IMR-90 (cell line): ENCODE data around the gene CYP19A1. TPM values are rescaled to one million over a fixed set of nuclear protein-coding genes. Genes with fewer than 3 reads are reported as not detected.

Experiments used
- ATAC-seq: fragments of 200-7000 bp; cut with Tn5 transposase; 2 replicates; pipeline ENCODE4 v1.9.1; 2020; ENCODE audit warnings: low read depth, mild to moderate bottlenecking, moderate library complexity
- BruUV-seq: library from RNA; stranded (reverse); fragments of 400-500 nt; replicated peaks from 2 replicates; lab custom pipeline; 2021; lab: Mats Ljungman, UMichigan
- CTCF ChIA-PET: fragments of 300-600 bp; formaldehyde crosslinking; extraction: SDS; loops from one replicate; lab custom pipeline; 2021; ENCODE audit warnings: antibody characterized with exemption; lab: Yijun Ruan, JAX
- POLR2A ChIA-PET: fragments of 300-600 bp; sonication (Branson Sonifier 250); formaldehyde crosslinking; loops from one replicate; lab custom pipeline; 2022; ENCODE audit warnings: antibody characterized with exemption; ENCODE audit not compliant: unreplicated experiment; lab: Charles Lee
- DNase-seq: peaks from one replicate; pipeline ENCODE4 v3.0.0; 2013
- H2AFZ ChIP-seq: replicated peaks from 2 replicates; pipeline ENCODE3; 2013; ENCODE audit warnings: low read length, mild to moderate bottlenecking; ENCODE audit not compliant: poor library complexity
- H2AK5ac ChIP-seq: 2 replicates; pipeline ENCODE4 v1.6.1; 2013; ENCODE audit warnings: low read depth, low read length, inconsistent platforms
- H2AK9ac ChIP-seq: replicated peaks from 2 replicates; pipeline ENCODE3; 2013; ENCODE audit warnings: mild to moderate bottlenecking, low read depth, low read length, moderate library complexity; ENCODE audit not compliant: poor library complexity
- H2BK120ac ChIP-seq: 2 replicates; pipeline ENCODE4 v1.6.1; 2013; ENCODE audit warnings: low read depth, low read length, inconsistent platforms
- H2BK15ac ChIP-seq: 3 replicates; pipeline ENCODE4 v1.6.1; 2013; ENCODE audit warnings: low read depth, low read length, inconsistent platforms
- H2BK20ac ChIP-seq: 2 replicates; pipeline ENCODE4 v1.6.1; 2013; ENCODE audit warnings: low read depth, mild to moderate bottlenecking, inconsistent platforms, low read length, moderate library complexity
- H2BK5ac ChIP-seq: 2 replicates; pipeline ENCODE4 v1.6.1; 2013; ENCODE audit warnings: mild to moderate bottlenecking, low read depth, low read length, inconsistent platforms; ENCODE audit not compliant: poor library complexity, severe bottlenecking
- H3K14ac ChIP-seq: replicated peaks from 2 replicates; pipeline ENCODE4 v1.6.1; 2013; ENCODE audit warnings: low read depth, low read length, inconsistent platforms
- H3K18ac ChIP-seq: 2 replicates; pipeline ENCODE4 v1.6.1; 2013; ENCODE audit warnings: low read depth, low read length, control low read depth
- H3K23ac ChIP-seq: 2 replicates; pipeline ENCODE4 v1.6.1; 2013; ENCODE audit warnings: low read depth, low read length, inconsistent platforms
- H3K27ac ChIP-seq: 2 replicates; pipeline ENCODE4 v1.5.1; 2013; ENCODE audit warnings: mild to moderate bottlenecking, control low read depth, low read length; ENCODE audit not compliant: insufficient read depth
- H3K27me3 ChIP-seq: 2 replicates; pipeline ENCODE4 v1.6.1; 2013; ENCODE audit warnings: low read length; ENCODE audit not compliant: control insufficient read depth, insufficient read depth
- H3K36me3 ChIP-seq: 2 replicates; pipeline ENCODE4 v1.6.1; 2013; ENCODE audit warnings: low read length, mixed read lengths; ENCODE audit not compliant: control insufficient read depth, insufficient read depth
- H3K4ac ChIP-seq: 2 replicates; pipeline ENCODE4 v1.6.1; 2013; ENCODE audit warnings: low read depth, low read length, inconsistent platforms
- H3K4me1 ChIP-seq: 2 replicates; pipeline ENCODE4 v1.6.1; 2013; ENCODE audit warnings: low read length, mixed read lengths; ENCODE audit not compliant: control insufficient read depth, insufficient read depth
- H3K4me2 ChIP-seq: 2 replicates; pipeline ENCODE4 v1.6.1; 2013; ENCODE audit warnings: low read depth, mild to moderate bottlenecking, control low read depth, low read length, moderate library complexity
- H3K4me3 ChIP-seq: 2 replicates; pipeline ENCODE4 v1.5.1; 2013; ENCODE audit warnings: low read depth, mild to moderate bottlenecking, control low read depth, low read length, moderate library complexity; ENCODE audit not compliant: insufficient read depth
- H3K56ac ChIP-seq: 2 replicates; pipeline ENCODE4 v1.6.1; 2013; ENCODE audit warnings: low read length, inconsistent platforms; ENCODE audit not compliant: insufficient read depth; ENCODE audit errors: extremely low read depth
- H3K79me1 ChIP-seq, 2 experiments: 2 replicates each; pipeline ENCODE4 v1.6.1; 2013; ENCODE audit warnings: low read length in 2 of 2, inconsistent platforms in 1 of 2, low read depth in 1 of 2
- H3K9ac ChIP-seq: 2 replicates; pipeline ENCODE4 v1.6.1; 2013; ENCODE audit warnings: low read depth, low read length, control low read depth
- H3K9me1 ChIP-seq: 2 replicates; pipeline ENCODE4 v1.6.1; 2013; ENCODE audit warnings: low read length, inconsistent platforms; ENCODE audit not compliant: insufficient read depth
- H3K9me3 ChIP-seq: 2 replicates; pipeline ENCODE4 v1.6.1; 2013; ENCODE audit warnings: low read length; ENCODE audit not compliant: control insufficient read depth, insufficient read depth
- H4K20me1 ChIP-seq: 2 replicates; pipeline ENCODE4 v1.6.1; 2013; ENCODE audit warnings: low read length, inconsistent platforms; ENCODE audit not compliant: insufficient read depth
- H4K5ac ChIP-seq: 2 replicates; pipeline ENCODE4 v1.6.1; 2013; ENCODE audit warnings: mild to moderate bottlenecking, low read depth, low read length, control low read depth
- H4K8ac ChIP-seq, 2 experiments: 2 replicates each; pipeline ENCODE4 v1.6.1; 2013; ENCODE audit warnings: low read depth in 2 of 2, low read length in 2 of 2, control low read depth in 1 of 2, inconsistent platforms in 1 of 2
- H4K91ac ChIP-seq: 2 replicates; pipeline ENCODE4 v1.6.1; 2013; ENCODE audit warnings: low read depth, low read length, inconsistent platforms; ENCODE audit not compliant: insufficient read depth
- BHLHE40 ChIP-seq: fragments of 150-350 bp; IDR thresholded peaks from 2 replicates; pipeline ENCODE4 v1.6.1; 2016; ENCODE audit warnings: mild to moderate bottlenecking, low read depth, low read length
- CEBPB ChIP-seq: IDR thresholded peaks from 2 replicates; pipeline ENCODE4 v1.6.1; 2012; ENCODE audit warnings: low read depth, low read length, improper control_type of control experiment
- CHD1 ChIP-seq: IDR thresholded peaks from 2 replicates; pipeline ENCODE4 v1.6.1; 2012; ENCODE audit warnings: low read depth, low read length, improper control_type of control experiment
- CTCF ChIP-seq: conservative IDR thresholded peaks from 2 replicates; pipeline ENCODE4 v1.5.1; 2012; ENCODE audit warnings: mild to moderate bottlenecking, low read depth, low read length, improper control_type of control experiment
- ELK1 ChIP-seq: fragments of 150-350 bp; IDR thresholded peaks from 2 replicates; pipeline ENCODE4 v1.6.1; 2016; ENCODE audit warnings: low read depth, mild to moderate bottlenecking, low read length, moderate library complexity, borderline replicate concordance
- FOS ChIP-seq: fragments of 150-350 bp; IDR thresholded peaks from 2 replicates; pipeline ENCODE4 v1.6.1; 2016; ENCODE audit warnings: low read depth, low read length
- MAFK ChIP-seq: IDR thresholded peaks from 2 replicates; pipeline ENCODE4 v1.6.1; 2012; ENCODE audit warnings: low read depth, low read length, improper control_type of control experiment
- MAZ ChIP-seq: IDR thresholded peaks from 2 replicates; pipeline ENCODE4 v1.6.1; 2012; ENCODE audit warnings: low read depth, mild to moderate bottlenecking, low read length, improper control_type of control experiment, moderate library complexity, borderline replicate concordance
- MXI1 ChIP-seq: IDR thresholded peaks from 2 replicates; pipeline ENCODE4 v1.6.1; 2012; ENCODE audit warnings: low read depth, mild to moderate bottlenecking, low read length, moderate library complexity, borderline replicate concordance
- NFE2L2 ChIP-seq: fragments of 150-350 bp; IDR thresholded peaks from 2 replicates; pipeline ENCODE4 v1.6.1; 2016; ENCODE audit warnings: low read depth, mild to moderate bottlenecking, low read length
- POLR2A ChIP-seq: IDR thresholded peaks from 2 replicates; pipeline ENCODE4 v1.6.1; 2012; ENCODE audit warnings: mild to moderate bottlenecking, low read depth, low read length
- RAD21 ChIP-seq: IDR thresholded peaks from 2 replicates; pipeline ENCODE4 v1.6.1; 2012; ENCODE audit warnings: low read length, improper control_type of control experiment
- RCOR1 ChIP-seq: IDR thresholded peaks from 2 replicates; pipeline ENCODE4 v1.6.1; 2012; ENCODE audit warnings: mild to moderate bottlenecking, low read length, improper control_type of control experiment; ENCODE audit not compliant: insufficient replicate concordance
- RFX5 ChIP-seq: IDR thresholded peaks from 2 replicates; pipeline ENCODE4 v1.8.0; 2012; ENCODE audit warnings: low read depth, mild to moderate bottlenecking, low read length, moderate library complexity
- SMC3 ChIP-seq: fragments of 150-350 bp; IDR thresholded peaks from 2 replicates; pipeline ENCODE4 v1.6.1; 2016; ENCODE audit warnings: low read depth, mild to moderate bottlenecking, antibody characterized with exemption, low read length, moderate library complexity
- USF2 ChIP-seq: fragments of 150-350 bp; IDR thresholded peaks from 2 replicates; pipeline ENCODE4 v1.6.1; 2017; ENCODE audit warnings: mild to moderate bottlenecking, antibody characterized with exemption, low read length, low read depth
- WGBS, 2 experiments: methylation state at CpG; one replicate each; pipeline versions ENCODE4 v1.1.5 to v1.1.7; 2013; ENCODE audit warnings: missing lambda C conversion rate in 2 of 2; ENCODE audit not compliant: insufficient read length in 1 of 2; ENCODE audit errors: extremely low coverage in 2 of 2; 5-methylcytosine and 5-hydroxymethylcytosine counted together
- dilution Hi-C: fragments of 300-500 bp; cut with HindIII; formaldehyde crosslinking; loops from one replicate; pipeline ENCODE4 v1.14.3; 2018; ENCODE audit warnings: low sequenced_read_pairs; ENCODE audit not compliant: unreplicated experiment
- in situ Hi-C: fragments of 300-500 bp; cut with MboI; formaldehyde crosslinking; loops from 3 replicates; pipeline ENCODE4 v1.14.3; 2019; ENCODE audit warnings: low sequenced_read_pairs, inconsistent platforms, mixed read lengths
- intact Hi-C: fragments of 100-400 bp; cut with micrococcal nuclease; formaldehyde crosslinking; loops from 2 replicates; pipeline ENCODE4 v1.10.0; 2022
- polyA plus RNA-seq, 3 experiments: library from polyadenylated mRNA; depleted of rRNA; stranded (reverse); fragments of >200 nt; gene quantifications; 2 replicates each; pipeline ENCODE4 v1.2.3, GENCODE V29; 2012; ENCODE audit warnings: low replicate concordance in 1 of 3
- total RNA-seq: library from RNA; depleted of rRNA; stranded (reverse); fragments of >200 nt; gene quantifications from 2 replicates; pipeline ENCODE4 v1.2.3, GENCODE V29; 2012

Gene CYP19A1
- total and polyA plus RNA-seq, 2 of the 4 experiments (the other 2 are of a cell fraction): not detected

- H2AK5ac ChIP-seq: no peak overlapping the region
- dilution Hi-C loops (no loop called here), in situ Hi-C loops (no loop called here), intact Hi-C loops (no loop called here)
- no CpG with 5 or more reads among the region's 3 CpGs for WGBS, 2 experiments
- H3K27me3 ChIP-seq: peaks cover 26% of the 10 kb centered on the region
- H4K20me1 ChIP-seq: no peaks in the 10 kb centered on the region
- no peaks in the 10 kb centered on the region for H3K36me3 ChIP-seq
- TF ChIP-seq CEBPB (no peak), MAZ (no peak), POLR2A (no peak), RFX5 (no peak), RAD21 (no peak), NFE2L2 (no peak), CHD1 (no peak), SMC3 (no peak), CTCF (no peak), FOS (no peak), MXI1 (no peak), USF2 (no peak), ELK1 (no peak), RCOR1 (no peak), BHLHE40 (no peak), MAFK (no peak)
- H3K14ac ChIP-seq: no peak overlapping the region
- H2BK15ac ChIP-seq: no peak overlapping the region
- no peak overlapping the region for H4K91ac ChIP-seq
- no peak overlapping the region for H4K8ac ChIP-seq
- ChIA-PET CTCF (interaction anchor here (0.5 kb wide), 1 partner anchor 40 kb away, joined by 3 read pairs; no protein-coding TSS in a partner anchor), POLR2A (no interaction called here)
- H2BK120ac ChIP-seq: no peak overlapping the region
- H3K4me3 ChIP-seq: no peak overlapping the region
- ATAC-seq (no peak), DNase-seq (no peak)
- H3K9me1 ChIP-seq: no peaks in the 10 kb centered on the region
- no peak overlapping the region for H2BK20ac ChIP-seq
- H2AFZ ChIP-seq: no peak overlapping the region
- no peak overlapping the region for H2AK9ac ChIP-seq
- no peak overlapping the region for H2BK5ac ChIP-seq
- no peaks in the 10 kb centered on the region for H3K4me1 ChIP-seq
- H3K9me3 ChIP-seq: no peaks in the 10 kb centered on the region; the same call in 1 of the 2 replicates
- H3K9ac ChIP-seq: no peak overlapping the region
- no peak overlapping the region for H3K23ac ChIP-seq
- no peaks in the 10 kb centered on the region for H3K79me1 ChIP-seq
- H3K4me2 ChIP-seq: no peak overlapping the region
- H3K18ac ChIP-seq: no peak overlapping the region
- no peak overlapping the region for H3K27ac ChIP-seq
- H3K56ac ChIP-seq: no peak overlapping the region
- no TSS peak for BruUV-seq
- H3K4ac ChIP-seq: no peak overlapping the region
- H4K5ac ChIP-seq: no peak overlapping the region
Observed at GRCh38 chr15:51350723-51351122, 12.3 kb upstream of the CYP19A1 start.
